Activated CD4-positive, alpha-beta T cell treated with anti-CD3 and anti-CD28 coated beads for 1 hour (primary cell): ENCODE data around the gene VPS13A.

Experiments
- DNase-seq: peaks from one replicate; pipeline ENCODE4 v3.0.0-alpha.2; 2020

VPS13A gene

DNA sequence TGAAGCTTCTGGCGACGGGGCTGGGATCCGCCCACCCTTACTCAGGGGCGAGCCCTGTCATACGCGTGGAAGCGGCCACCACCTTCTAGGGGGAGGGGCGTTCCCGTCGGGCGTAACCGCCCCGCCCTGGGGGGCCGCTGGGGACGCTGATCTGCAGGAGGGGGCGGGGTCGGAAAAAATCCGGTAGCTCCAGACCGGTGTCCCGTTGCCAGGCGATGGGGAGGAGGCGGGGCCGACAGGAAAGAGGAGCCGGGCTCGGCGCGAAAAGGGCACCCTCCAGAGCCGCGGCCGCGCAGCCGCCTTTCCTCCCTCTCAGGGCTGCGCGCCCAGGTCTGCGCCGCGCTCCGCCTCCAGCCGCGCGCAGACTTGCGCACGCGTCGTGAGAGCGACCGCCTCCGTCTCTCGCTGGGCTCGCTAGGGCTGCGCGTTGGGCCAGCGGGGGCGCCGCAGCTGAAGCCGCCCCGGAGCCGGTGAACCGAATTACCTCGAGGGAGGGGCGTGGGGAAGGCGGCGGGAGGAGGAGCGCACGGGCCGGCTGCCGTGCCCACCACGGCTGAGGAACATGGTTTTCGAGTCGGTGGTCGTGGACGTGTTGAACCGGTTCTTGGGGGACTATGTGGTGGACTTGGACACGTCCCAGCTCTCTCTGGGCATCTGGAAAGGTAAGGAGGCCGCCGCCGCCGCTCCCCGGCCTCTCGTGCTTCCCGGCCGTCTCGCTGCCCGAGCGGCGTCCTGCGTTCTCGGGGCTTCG is at the start of gene VPS13A:
TSS of gene VPS13A (plus strand) at position 392 of the 751 bp plus-strand sequence. CDS start at position 563, 171 bp downstream.
- peak; percentile 82 for DNase-seq

DNA sequence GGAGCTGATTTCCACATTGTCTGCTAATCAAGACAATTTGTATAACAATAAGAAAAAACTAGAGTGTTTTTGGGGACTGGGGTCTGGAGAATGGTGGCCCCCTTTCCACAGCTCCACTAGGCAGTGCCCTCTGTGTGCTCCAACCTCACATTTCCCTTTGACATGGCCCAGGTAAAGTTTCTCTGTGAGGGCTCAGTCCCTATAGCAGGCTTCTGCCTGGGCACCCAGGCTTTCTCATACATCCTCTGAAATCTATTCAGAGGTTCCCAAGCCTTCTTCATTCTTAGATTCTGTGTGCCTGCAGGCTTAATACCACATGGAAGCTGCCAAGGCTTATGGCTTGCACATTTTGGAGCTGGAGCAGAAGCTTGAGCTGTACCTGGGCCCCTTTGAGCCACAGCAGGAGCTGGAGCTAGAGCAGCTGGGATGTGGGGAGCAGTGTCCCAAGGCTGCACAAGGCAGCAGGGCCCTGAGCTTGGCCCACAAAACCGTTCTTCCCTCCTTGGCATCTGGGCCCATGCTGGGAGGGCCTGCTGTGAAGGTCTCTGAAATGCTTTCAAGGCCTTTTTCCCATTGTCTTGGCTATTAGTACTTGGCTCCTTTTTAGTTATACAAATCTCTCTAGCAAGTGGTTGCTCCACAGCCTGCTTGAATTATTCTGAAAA is 49.1 kb upstream of the VPS13A start:
- DNase-seq, result no peak

GRCh38 chr9:77131399-77131798 is 45.9 kb upstream of the VPS13A start:
- DNase-seq, result no peak

GRCh38 chr9:77133011-77133410 is 44.3 kb upstream of the VPS13A start:
- no peak for DNase-seq

DNA sequence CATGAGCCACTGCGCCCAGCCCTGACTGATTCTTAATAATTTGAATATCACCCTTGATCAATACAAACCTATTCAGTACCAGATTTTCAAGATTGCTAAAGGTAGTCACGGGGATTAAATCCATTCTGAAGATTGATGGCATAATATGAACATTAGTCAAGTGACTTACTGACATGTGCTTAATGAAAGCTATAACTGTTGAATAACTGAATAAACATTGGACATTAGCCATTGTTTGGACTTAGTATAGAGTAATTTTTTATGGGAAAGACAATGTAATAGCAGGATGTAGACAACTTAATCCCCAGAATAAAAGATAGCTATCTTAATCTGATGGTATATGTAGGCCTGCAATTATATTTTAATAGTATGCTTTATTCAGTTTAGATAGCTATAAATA is 35.0 kb upstream of the VPS13A start:
- DNase-seq, result no peak

GRCh38 chr9:77149879-77150278 is 27.5 kb upstream of the VPS13A start:
- DNase-seq, result no peak

DNA sequence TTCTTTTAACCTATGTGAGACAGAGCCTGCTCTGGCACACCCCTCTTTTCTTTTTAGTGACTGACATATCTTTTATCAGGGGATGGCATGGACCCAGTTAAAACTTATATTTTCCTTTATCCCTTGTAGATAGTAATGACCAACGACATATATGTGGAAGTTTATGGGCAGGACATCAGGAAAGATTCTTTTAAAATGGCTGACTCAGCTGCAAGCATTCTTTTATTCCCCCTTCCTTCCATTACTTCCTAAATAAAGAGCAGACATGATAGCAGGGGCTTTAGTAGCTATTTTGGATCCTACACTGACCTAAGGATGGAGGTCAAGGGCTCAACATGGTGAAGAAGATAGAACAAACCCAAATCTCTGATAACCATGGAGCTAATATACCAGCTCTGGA is 25.0 kb upstream of the VPS13A start:
- DNase-seq, result no peak

DNA sequence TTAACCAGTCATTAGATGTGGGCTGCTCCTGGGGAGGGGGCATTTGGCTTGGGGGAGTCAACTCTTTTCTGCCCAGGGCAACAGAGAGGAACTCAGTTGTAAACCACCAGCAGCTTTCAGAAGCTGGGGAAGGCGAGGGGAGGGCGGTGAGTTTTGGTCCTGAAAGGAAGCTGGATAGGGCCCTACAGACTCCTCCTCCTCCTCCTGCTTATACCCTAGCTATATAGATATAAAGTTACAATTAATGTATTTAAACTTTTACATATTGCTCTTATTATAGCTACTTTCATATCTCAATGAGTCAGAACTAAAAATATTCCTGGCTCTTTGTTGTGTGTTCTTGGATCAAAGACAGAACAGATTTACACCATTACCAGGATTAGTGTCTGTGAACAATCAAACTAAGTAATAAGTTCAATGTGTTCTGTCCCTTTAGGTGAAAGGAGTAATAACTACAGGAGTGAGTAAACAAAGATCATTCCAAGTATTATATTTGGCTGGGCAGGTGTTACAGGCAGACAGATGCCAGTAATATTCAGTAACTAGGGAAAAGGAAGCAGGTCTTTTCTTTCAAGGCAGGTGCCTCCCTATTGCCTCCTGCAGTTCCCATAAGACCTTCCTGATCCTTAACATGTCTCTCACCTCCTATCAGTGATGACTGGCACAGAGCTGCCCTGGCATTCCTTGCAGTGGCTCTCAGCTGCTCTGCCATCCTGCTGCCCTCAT is 20.5 kb upstream of the VPS13A start:
- no peak for DNase-seq

- DNase-seq, result no peak
Measured at GRCh38 chr9:77158772-77159513, 18.4 kb upstream of the VPS13A start.

DNA sequence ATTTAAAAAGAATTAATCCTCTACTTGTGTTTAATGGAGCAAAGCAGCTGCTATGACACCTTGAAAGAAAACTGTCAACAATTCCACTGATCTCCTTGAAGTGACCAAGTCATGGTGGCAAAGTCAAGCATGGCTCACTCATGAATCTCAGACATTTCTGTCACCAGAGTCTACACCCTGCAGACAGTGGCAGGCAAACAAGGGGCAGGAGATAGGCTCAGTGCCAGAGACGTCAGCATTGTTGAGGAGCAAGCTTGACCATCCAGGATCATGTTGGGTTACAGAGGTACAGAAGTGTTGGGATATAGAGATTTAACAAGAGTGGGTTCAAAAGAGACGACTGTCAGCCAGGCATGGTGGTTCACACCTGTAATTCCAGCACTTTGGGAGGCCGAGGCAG is 16.1 kb upstream of the VPS13A start:
- DNase-seq, result no peak

DNA sequence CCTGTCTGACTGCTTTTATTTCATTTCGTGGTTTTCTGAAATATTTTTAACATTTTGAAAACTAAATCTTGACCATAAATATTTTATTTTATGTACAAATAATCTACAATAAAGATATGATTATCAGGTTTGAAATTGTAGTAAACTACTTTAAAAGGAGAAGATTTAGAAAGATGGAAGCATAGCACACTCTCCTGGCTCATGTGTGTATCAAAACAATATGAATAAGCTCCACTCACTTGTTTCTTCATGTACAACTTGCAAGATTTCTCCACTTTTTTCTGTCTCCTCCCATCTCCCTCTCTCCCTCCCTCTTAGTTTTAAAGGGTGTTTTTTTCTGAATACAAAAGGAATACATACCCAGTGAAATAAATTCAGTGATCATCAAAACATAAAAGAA is 15.4 kb upstream of the VPS13A start:
- DNase-seq, result no peak

DNA sequence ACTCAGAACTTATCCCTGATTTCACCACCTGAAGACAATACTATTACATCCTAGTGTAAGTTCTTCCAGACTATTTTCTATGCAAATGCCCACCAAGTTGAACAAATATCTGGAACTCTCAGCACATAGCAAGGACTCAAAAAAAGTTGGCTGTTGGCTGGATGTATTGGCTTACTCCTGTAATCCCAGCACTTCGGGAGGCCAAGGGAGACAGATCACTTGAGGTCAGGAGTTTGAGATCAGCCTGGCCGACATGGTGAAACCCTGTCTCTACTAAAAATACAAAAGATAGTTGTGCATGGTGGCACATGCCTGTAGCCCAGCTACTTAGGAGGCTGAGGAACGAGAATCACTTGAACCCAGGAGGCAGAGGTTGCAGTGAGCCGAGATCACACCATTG is 15.0 kb upstream of the VPS13A start:
- DNase-seq, result no peak

DNA sequence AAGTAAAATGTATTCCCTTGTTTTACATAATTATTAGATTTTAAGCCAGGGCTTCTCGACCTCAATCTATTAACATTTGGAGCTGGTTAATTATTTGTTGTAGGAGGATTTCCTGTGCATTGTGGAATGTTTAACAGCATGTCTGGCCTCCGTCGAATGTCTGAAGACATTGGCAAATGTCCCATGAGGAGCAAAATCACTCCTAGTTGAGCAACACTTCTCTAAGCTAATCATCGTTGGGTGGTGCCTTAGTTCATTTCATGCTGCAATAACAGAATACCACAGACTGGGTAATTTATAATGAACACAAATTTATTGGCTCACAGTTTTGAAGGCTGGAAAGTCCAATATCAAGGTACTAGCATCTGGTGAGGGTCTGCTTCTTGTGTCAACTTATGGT is 13.4 kb upstream of the VPS13A start:
- no peak for DNase-seq

GRCh38 chr9:77166193-77166592 is 11.1 kb upstream of the VPS13A start:
- DNase-seq, result no peak

- DNase-seq, result no peak
Measured at GRCh38 chr9:77170991-77171699, 6.2 kb upstream of the VPS13A start.

DNA sequence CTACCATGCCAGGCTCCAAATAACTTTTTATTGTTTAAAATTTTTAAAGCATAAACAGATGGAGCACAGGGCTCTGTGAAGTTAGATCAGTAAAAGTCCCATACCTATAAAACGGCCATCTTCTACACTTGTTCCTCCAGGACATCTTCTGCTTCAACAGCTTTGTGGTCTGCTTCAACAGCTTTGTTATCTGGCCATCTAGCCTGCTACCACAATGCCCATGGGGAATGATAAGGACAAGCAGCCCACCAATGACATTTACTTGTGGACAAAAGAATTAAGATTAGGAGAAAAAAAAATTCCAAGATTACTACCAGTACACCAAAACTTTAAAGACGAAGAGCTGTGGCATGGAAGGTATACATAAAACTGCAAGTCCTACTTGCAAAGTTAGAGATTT is 2.2 kb upstream of the VPS13A start:
- no peak for DNase-seq

GRCh38 chr9:77176106-77176505 is 1.2 kb upstream of the VPS13A start:
- no peak for DNase-seq

GRCh38 chr9:77176686-77177142 is 620 bp upstream of the VPS13A start:
- no peak for DNase-seq

DNA sequence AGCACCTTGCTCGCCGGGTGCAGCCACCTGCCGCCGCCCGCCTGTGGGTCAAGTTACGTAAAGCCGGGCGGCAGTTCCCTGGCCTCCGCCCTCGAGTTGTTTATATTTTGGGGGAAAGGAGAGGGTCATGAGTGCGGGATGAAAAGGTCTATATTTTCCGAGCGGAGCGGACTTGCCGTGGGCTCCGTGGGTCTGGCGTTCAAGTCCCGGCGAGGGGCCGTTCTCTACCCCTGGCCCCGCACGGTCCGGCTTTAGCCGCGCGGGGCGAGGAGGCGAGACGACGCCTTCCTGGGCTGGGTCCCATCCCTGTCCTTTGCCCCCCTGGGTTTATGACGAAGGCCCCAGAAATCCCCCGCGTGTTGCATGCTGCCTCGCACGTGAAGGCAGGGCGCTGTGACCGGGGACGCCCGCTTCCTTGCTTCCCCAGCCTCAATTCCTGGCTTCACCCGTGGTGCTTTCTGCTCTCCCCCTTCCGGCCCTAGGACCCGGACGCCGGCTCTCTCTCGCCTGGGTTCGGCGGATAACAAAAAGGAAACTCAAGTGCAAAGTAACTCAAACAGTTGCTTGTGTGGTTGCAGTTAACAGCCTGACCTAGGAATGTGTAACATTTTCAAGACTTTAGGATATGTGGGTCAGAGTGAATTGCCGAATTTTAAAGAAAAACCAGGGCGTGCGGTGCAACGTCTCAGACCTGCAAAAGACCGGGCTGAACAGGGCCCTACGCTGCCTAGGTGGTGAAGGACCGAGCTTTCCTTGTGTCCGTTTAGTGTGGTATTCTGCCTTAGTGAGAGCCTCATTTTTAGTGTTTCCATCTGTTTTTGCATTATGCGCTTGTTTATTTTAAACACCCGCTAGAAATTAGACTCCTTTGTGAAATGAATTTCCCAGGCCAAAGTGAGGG is 810 bp downstream of the VPS13A start:
- peak; percentile 19 for DNase-seq

GRCh38 chr9:77180056-77180455 is 2.7 kb downstream of the VPS13A start:
- DNase-seq, result no peak

DNA sequence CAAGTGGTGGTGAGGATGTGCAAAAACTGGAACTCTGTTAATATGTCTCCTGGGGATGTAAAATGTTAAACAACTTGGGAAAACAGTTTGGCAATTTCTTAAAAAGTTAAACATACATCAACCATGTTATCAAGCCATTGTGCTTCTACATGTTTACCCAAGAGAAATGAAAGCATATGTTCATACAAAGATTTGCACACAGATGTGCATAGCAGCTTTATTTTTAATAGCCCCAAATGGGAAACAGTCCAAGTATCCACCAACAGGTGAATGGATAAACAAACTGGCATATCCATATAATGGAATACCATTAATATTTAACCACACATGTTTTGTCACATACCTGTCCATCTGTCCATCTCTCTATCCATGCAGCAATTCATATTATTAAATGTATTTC is 6.2 kb downstream of the VPS13A start:
- DNase-seq, result no peak
